Measurements from ENCODE around the gene NRG4.

- TF ChIP-seq EZH2 (optimal IDR thresholded peaks at IDR 0.05; ENCODE audit: low read depth, low read length) = no peak
- no peak for TF ChIP-seq CTCF (IDR thresholded peaks at IDR 0.05; ENCODE audit: low read length)
Measured at GRCh38 chr15:75927601-75928000, 84.6 kb downstream of the NRG4 start.
